Activated CD4-positive, alpha-beta T cell treated with anti-CD3 and anti-CD28 coated beads for 36 hours (primary cell): ENCODE results near the gene STYXL1. TPM values are rescaled to one million over a fixed set of nuclear protein-coding genes. Genes with fewer than 3 reads are reported as not detected.

Experiments used
- ATAC-seq: fragments of 200-7000 bp; cut with Tn5 transposase; one replicate; pipeline ENCODE4 v1.10.0; 2021; ENCODE audit warnings: mild to moderate bottlenecking, moderate library complexity
- CTCF ChIA-PET: fragments of 350-600 bp; sonication (Branson Sonifier 250); formaldehyde crosslinking; loops from one replicate; lab custom pipeline; 2021; ENCODE audit warnings: antibody characterized with exemption; lab: Charles Lee
- POLR2A ChIA-PET: fragments of 350-600 bp; sonication (Branson Sonifier 250); formaldehyde crosslinking; loops from one replicate; lab custom pipeline; 2021; ENCODE audit warnings: antibody characterized with exemption, inconsistent platforms; lab: Charles Lee
- DNase-seq: peaks from one replicate; pipeline ENCODE4 v3.0.0-alpha.2; 2020
- H3K27ac Mint-ChIP-seq: one replicate; pipeline ENCODE4 v1.8.0; 2021; ENCODE audit warnings: mixed read lengths
- H3K27me3 Mint-ChIP-seq: one replicate; pipeline ENCODE4 v1.8.0; 2021; ENCODE audit warnings: mixed read lengths
- H3K36me3 Mint-ChIP-seq: one replicate; pipeline ENCODE4 v1.8.0; 2021; ENCODE audit warnings: low read depth, mixed read lengths
- H3K4me1 Mint-ChIP-seq: one replicate; pipeline ENCODE4 v1.8.0; 2021; ENCODE audit warnings: mixed read lengths
- H3K4me3 Mint-ChIP-seq: one replicate; pipeline ENCODE4 v1.8.0; 2021; ENCODE audit warnings: mild to moderate bottlenecking, moderate library complexity, mixed read lengths
- H3K9me3 Mint-ChIP-seq: one replicate; pipeline ENCODE4 v1.8.0; 2021; ENCODE audit warnings: low read depth, mixed read lengths
- intact Hi-C, 2 experiments: fragments of 100-400 bp; cut with DNase I in 1 of 2; cut with micrococcal nuclease in 1 of 2; formaldehyde crosslinking; loops; one replicate each; pipeline versions ENCODE4 v1.14.2 to v1.15.1; 2022 to 2024; cut with DNase I, micrococcal nuclease
- total RNA-seq, 2 experiments: library from RNA; stranded (reverse); gene quantifications; one replicate each; pipeline ENCODE4 v1.2.3, GENCODE V29; 2021

STYXL1 gene
- total RNA-seq, 2 experiments from 2014 or later = 47.5 to 50.5 TPM

- no peak overlapping the region for H3K4me3 Mint-ChIP-seq
- intact Hi-C loops = no loop called here
- no peak overlapping the region for H3K27ac Mint-ChIP-seq
- peaks cover 2% of the 10 kb centered on the region for H3K27me3 Mint-ChIP-seq
- peaks cover 8% of the 10 kb centered on the region for H3K4me1 Mint-ChIP-seq
- DNase-seq (no peak), ATAC-seq (no peak)
- no peaks in the 10 kb centered on the region for H3K9me3 Mint-ChIP-seq
- POLR2A ChIA-PET = no interaction called here
- CTCF ChIA-PET = interaction anchor here (1.2 to 2.5 kb wide), 2 partner anchors 17 to 444 kb away, joined by 3 to 8 read pairs; no protein-coding TSS in a partner anchor
- H3K36me3 Mint-ChIP-seq = peaks cover 34% of the 10 kb centered on the region
Observed at GRCh38 chr7:76003351-76003750, 44.4 kb downstream of the STYXL1 start.

GRCh38 chr7:76002822-76003221, 45.0 kb downstream of the STYXL1 start:
- peaks cover 6% of the 10 kb centered on the region for H3K4me1 Mint-ChIP-seq
- H3K9me3 Mint-ChIP-seq = no peaks in the 10 kb centered on the region
- H3K27ac Mint-ChIP-seq = no peak overlapping the region
- no peaks in the 10 kb centered on the region for H3K27me3 Mint-ChIP-seq
- H3K4me3 Mint-ChIP-seq = no peak overlapping the region
- CTCF ChIA-PET = interaction anchor here (2.5 kb wide), 1 partner anchor 18 kb away, joined by 8 read pairs; no protein-coding TSS in a partner anchor
- DNase-seq (no peak), ATAC-seq (no peak)
- POLR2A ChIA-PET = no interaction called here
- H3K36me3 Mint-ChIP-seq = peaks cover 33% of the 10 kb centered on the region
- intact Hi-C loops = no loop called here

GRCh38 chr7:76002139-76002538, 45.7 kb downstream of the STYXL1 start:
- POLR2A ChIA-PET = no interaction called here
- Mint-ChIP-seq H3K36me3 (peaks cover 37% of the 10 kb centered on the region), H3K4me1 (peaks cover 11% of the 10 kb centered on the region), H3K9me3 (no peaks in the 10 kb centered on the region), H3K27ac (no peak overlapping the region), H3K4me3 (no peak overlapping the region), H3K27me3 (no peaks in the 10 kb centered on the region)
- intact Hi-C loops = no loop called here
- CTCF ChIA-PET = interaction anchor here (2.5 kb wide), 1 partner anchor 18 kb away, joined by 8 read pairs; no protein-coding TSS in a partner anchor
- DNase-seq = no peak
- no peak for ATAC-seq

GRCh38 chr7:76000566-76000965, 47.2 kb downstream of the STYXL1 start:
- ATAC-seq = no peak
- Mint-ChIP-seq H3K27ac (no peak overlapping the region), H3K36me3 (peaks cover 40% of the 10 kb centered on the region), H3K4me1 (peaks cover 18% of the 10 kb centered on the region), H3K4me3 (no peak overlapping the region), H3K9me3 (no peaks in the 10 kb centered on the region), H3K27me3 (no peaks in the 10 kb centered on the region)
- POLR2A ChIA-PET = no interaction called here
- no peak for DNase-seq
- intact Hi-C loops = no loop called here
- CTCF ChIA-PET = interaction anchor here (0.7 kb wide), 1 partner anchor 187 kb away, joined by 3 read pairs; no protein-coding TSS in a partner anchor

GRCh38 chr7:75998038-75998437, 49.8 kb downstream of the STYXL1 start:
- ChIA-PET POLR2A (interaction anchor here (0.8 kb wide), 1 partner anchor 12 kb away, joined by 3 read pairs; no protein-coding TSS in a partner anchor), CTCF (no interaction called here)
- intact Hi-C loops = no loop called here

GRCh38 chr7:75996476-75996875, 51.3 kb downstream of the STYXL1 start:
- H3K27me3 Mint-ChIP-seq = no peaks in the 10 kb centered on the region
- POLR2A ChIA-PET = no interaction called here
- intact Hi-C loops = no loop called here
- H3K4me3 Mint-ChIP-seq = no peak overlapping the region
- no peak for ATAC-seq
- DNase-seq = no peak
- CTCF ChIA-PET = interaction anchor here (1.2 to 2.1 kb wide), 2 partner anchors 12 to 23 kb away, joined by 4 to 7 read pairs; no protein-coding TSS in a partner anchor
- H3K9me3 Mint-ChIP-seq = no peaks in the 10 kb centered on the region
- peaks cover 20% of the 10 kb centered on the region for H3K36me3 Mint-ChIP-seq
- peaks cover 24% of the 10 kb centered on the region for H3K4me1 Mint-ChIP-seq
- H3K27ac Mint-ChIP-seq = no peak overlapping the region

More at GRCh38 chr7:75998038-75998437, 49.8 kb downstream of the STYXL1 start:
- Mint-ChIP-seq H3K4me1 (peaks cover 24% of the 10 kb centered on the region), H3K36me3 (peaks cover 27% of the 10 kb centered on the region), H3K27me3 (no peaks in the 10 kb centered on the region), H3K4me3 (no peak overlapping the region), H3K27ac (no peak overlapping the region), H3K9me3 (no peaks in the 10 kb centered on the region)
- no peak for ATAC-seq
- no peak for DNase-seq

GRCh38 chr7:75995996-75996395, 51.8 kb downstream of the STYXL1 start:
- CTCF ChIA-PET = interaction anchor here (1.2 to 2.1 kb wide), 2 partner anchors 13 to 24 kb away, joined by 4 to 7 read pairs; no protein-coding TSS in a partner anchor
- peaks cover 19% of the 10 kb centered on the region for H3K36me3 Mint-ChIP-seq
- POLR2A ChIA-PET = no interaction called here
- no peaks in the 10 kb centered on the region for H3K9me3 Mint-ChIP-seq
- H3K4me1 Mint-ChIP-seq = peaks cover 24% of the 10 kb centered on the region
- ATAC-seq (no peak), DNase-seq (no peak)
- H3K27me3 Mint-ChIP-seq = no peaks in the 10 kb centered on the region
- intact Hi-C loops = no loop called here
- H3K4me3 Mint-ChIP-seq = no peak overlapping the region
- H3K27ac Mint-ChIP-seq = no peak overlapping the region

GRCh38 chr7:75995052-75995471, 52.7 kb downstream of the STYXL1 start:
- no peak overlapping the region for H3K27ac Mint-ChIP-seq
- POLR2A ChIA-PET = interaction anchor here (0.5 kb wide), 1 partner anchor 57 kb away, joined by 4 read pairs; no protein-coding TSS in a partner anchor
- H3K4me1 Mint-ChIP-seq = peaks cover 26% of the 10 kb centered on the region
- H3K4me3 Mint-ChIP-seq = peak overlapping the region; percentile 66
- no peaks in the 10 kb centered on the region for H3K9me3 Mint-ChIP-seq
- ATAC-seq = no peak
- DNase-seq = no peak
- intact Hi-C loops = no loop called here
- H3K27me3 Mint-ChIP-seq = no peaks in the 10 kb centered on the region
- CTCF ChIA-PET = interaction anchor here (2.1 kb wide), 1 partner anchor 25 kb away, joined by 7 read pairs; no protein-coding TSS in a partner anchor
- peaks cover 19% of the 10 kb centered on the region for H3K36me3 Mint-ChIP-seq

- H3K27me3 Mint-ChIP-seq = no peaks in the 10 kb centered on the region
- H3K36me3 Mint-ChIP-seq = peaks cover 19% of the 10 kb centered on the region
- H3K4me1 Mint-ChIP-seq = peaks cover 29% of the 10 kb centered on the region
- peak; percentile 97 for DNase-seq
- CTCF ChIA-PET = interaction anchor here (2.1 kb wide), 1 partner anchor 25 kb away, joined by 7 read pairs; no protein-coding TSS in a partner anchor
- intact Hi-C loops = loop anchor here (1.0 to 5.0 kb wide), 7 partner anchors 15 to 324 kb away; partner anchors contain the start of genes POR (in 2 of the 2) and MDH2 (in 1 of the 2)
- no peak within 1 kb of the TSS for H3K27ac Mint-ChIP-seq
- ATAC-seq = peak; percentile 99
- H3K4me3 Mint-ChIP-seq = peak within 1 kb of the TSS; percentile 66
- POLR2A ChIA-PET = interaction anchor here (0.5 kb wide), 1 partner anchor 57 kb away, joined by 4 read pairs; no protein-coding TSS in a partner anchor
- no peaks in the 10 kb centered on the region for H3K9me3 Mint-ChIP-seq
Observed at GRCh38 chr7:75994388-75995051, 53.3 kb downstream of the STYXL1 start, which contains the start of gene TMEM120A. TSS of gene TMEM120A (minus strand) at chr7:75994595. CDS start at chr7:75994570, 25 bp downstream.

- ChIA-PET CTCF (interaction anchor here (0.6 to 1.7 kb wide), 2 partner anchors 26 to 77 kb away, joined by 3 to 8 read pairs; no protein-coding TSS in a partner anchor), POLR2A (no interaction called here)
- ATAC-seq (peak; percentile 6), DNase-seq (peak; percentile 35)
- Mint-ChIP-seq H3K27ac (no peak overlapping the region), H3K36me3 (peaks cover 16% of the 10 kb centered on the region), H3K27me3 (no peaks in the 10 kb centered on the region), H3K9me3 (no peaks in the 10 kb centered on the region), H3K4me3 (peak overlapping the region; percentile 66), H3K4me1 (peaks cover 29% of the 10 kb centered on the region)
- intact Hi-C loops = loop anchor here (1.0 to 5.0 kb wide), 7 partner anchors 15 to 324 kb away; partner anchors contain the start of genes POR (in 2 of the 2) and MDH2 (in 1 of the 2)
Observed at GRCh38 chr7:75993689-75994387, 54.0 kb downstream of the STYXL1 start.
